Choroid plexus epithelial cell (primary cell): ENCODE results near the gene CCL26.

Source experiments
- DNase-seq: peaks from one replicate; pipeline ENCODE4 v3.0.0-alpha.2; 2010; ENCODE audit warnings: low read depth
- H3K4me3 ChIP-seq: 2 replicates; pipeline ENCODE4 v1.5.1; 2011; ENCODE audit warnings: low read depth, mild to moderate bottlenecking, control low read depth, low read length, moderate library complexity
- CTCF ChIP-seq: conservative IDR thresholded peaks from 2 replicates; pipeline ENCODE4 v1.5.1; 2011; ENCODE audit warnings: low read depth, mild to moderate bottlenecking, control low read depth, inconsistent platforms, low read length, moderate library complexity

CCL26 gene

DNA sequence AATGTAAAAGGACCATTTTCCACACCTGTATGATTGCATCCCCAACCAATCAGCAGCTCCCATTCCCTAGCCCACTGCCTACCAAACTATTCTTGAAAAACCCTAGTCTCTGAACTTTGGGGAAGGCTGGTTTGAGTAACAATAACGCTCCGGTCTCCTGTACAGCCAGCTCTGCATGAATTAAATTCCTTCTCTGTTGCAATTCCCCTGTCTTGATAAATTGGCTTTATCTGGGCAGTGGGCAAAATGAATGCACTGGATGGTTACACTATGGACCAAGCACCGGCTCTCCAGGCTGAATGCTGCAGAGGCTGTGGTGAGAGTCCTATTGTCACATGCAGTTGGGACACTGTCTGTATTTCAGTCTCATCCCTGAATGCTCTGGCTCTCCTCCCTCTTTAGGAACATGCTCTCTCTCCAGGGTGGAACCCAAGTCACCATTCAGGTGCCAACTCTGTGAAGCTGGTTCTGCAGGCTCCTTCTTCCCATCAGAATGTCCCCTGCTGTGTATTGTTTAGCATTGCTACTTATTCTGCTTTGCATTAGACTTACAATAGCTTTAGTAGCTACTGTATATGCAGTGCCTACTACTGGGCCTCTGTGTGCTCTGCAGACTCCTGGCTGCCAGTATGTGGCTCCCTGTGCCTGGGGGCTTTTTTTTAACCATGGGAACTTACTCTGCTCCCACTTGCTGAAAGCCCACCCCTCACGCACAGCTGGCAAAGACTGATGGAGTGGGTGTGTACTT, 34.7 kb upstream of the CCL26 start:
- H3K4me3 ChIP-seq, result no peak overlapping the region
- TF ChIP-seq CTCF, result no peak
- DNase-seq, result no peak

GRCh38 chr7:75804705-75805104, 32.7 kb upstream of the CCL26 start:
- H3K4me3 ChIP-seq, result no peak overlapping the region
- DNase-seq, result no peak
- no peak for TF ChIP-seq CTCF

DNA sequence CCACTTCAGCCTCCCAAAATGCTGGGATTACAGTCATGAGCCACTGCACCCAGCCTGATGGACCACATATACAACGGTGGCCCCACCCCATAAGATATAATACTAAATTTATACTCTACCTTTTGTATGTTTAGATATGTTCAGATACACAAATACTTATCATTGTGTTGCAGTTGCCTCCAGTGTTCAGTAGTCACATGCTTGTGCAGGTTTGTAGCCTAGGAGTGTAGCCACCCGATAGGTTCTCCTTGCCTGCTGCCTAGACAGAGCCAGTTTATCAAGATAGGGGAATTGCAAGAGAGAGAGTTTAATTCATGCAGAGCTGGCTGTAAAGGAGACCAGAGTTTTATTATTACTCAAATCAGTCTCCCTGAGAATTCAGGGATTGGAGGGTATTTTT, 32.0 kb upstream of the CCL26 start:
- no peak overlapping the region for H3K4me3 ChIP-seq
- no peak for DNase-seq
- TF ChIP-seq CTCF, result no peak

DNA sequence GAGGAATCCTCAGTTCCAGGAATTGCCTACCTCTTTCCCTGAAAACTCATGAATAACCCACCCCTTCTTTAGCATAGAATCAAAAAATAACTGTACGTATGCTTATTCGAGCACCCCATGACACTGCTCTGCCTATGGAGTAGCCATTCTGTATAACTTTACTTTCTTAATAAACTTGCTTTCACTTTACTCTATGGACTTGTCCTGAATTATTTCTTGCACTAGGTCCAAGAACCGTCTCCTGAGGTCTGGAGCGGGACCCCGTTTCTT, 30.5 kb upstream of the CCL26 start:
- TF ChIP-seq CTCF, result no peak
- DNase-seq, result no peak

DNA sequence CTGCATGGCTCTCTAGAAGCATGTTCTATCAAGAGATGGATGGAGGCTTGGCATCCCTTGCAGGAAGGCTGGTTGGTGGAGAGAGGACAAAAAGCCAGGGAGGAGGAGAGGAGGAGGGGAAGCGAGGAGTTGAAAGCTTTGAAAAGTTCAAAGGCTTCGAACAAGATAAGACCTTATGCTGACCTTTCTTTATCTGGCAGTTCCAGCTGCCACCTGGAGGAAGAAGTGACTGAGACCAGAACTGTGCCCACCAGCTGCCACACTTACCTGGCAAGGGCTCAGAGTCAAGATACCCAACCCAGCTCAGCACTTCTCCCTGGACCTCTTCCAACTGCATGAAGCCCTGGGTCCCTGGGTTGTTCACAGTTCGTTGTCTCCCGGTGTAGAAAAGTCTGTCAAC, 26.8 kb upstream of the CCL26 start:
- TF ChIP-seq CTCF, result no peak
- H3K4me3 ChIP-seq, result no peak overlapping the region
- no peak for DNase-seq

More for the DNA sequence above, 30.5 kb upstream of the CCL26 start:
- no peak overlapping the region for H3K4me3 ChIP-seq

DNA sequence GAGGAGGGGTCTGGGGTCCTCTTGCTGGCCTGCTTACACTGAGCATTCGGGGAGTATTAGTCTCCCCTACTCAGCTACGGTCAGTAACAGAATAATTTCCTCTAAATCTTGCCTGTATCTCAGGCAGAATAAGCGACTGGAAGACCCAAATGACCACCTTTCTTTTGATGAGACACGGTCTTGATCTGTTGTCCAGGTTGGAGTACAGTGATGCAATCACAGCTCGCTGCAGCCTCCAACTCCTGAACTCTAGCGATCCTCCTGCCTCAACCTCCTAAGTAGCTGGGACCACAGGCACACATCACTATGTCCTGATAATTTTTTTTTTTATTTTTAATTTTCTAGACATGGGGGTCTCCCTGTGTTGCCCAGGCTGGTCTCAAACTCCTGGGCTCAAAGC, 24.4 kb upstream of the CCL26 start:
- no peak for TF ChIP-seq CTCF
- H3K4me3 ChIP-seq, result no peak overlapping the region
- no peak for DNase-seq

GRCh38 chr7:75795831-75796285, 23.8 kb upstream of the CCL26 start:
- H3K4me3 ChIP-seq, result no peak overlapping the region
- TF ChIP-seq CTCF, result no peak
- no peak for DNase-seq
